ENCODE results near the gene B3GALNT2.
"Not testable (repeated sequence)": the region's sequence is repeated elsewhere in the genome, so short reads cannot be mapped to it uniquely, and the experiment has no call there.

The B3GALNT2 gene

DNA sequence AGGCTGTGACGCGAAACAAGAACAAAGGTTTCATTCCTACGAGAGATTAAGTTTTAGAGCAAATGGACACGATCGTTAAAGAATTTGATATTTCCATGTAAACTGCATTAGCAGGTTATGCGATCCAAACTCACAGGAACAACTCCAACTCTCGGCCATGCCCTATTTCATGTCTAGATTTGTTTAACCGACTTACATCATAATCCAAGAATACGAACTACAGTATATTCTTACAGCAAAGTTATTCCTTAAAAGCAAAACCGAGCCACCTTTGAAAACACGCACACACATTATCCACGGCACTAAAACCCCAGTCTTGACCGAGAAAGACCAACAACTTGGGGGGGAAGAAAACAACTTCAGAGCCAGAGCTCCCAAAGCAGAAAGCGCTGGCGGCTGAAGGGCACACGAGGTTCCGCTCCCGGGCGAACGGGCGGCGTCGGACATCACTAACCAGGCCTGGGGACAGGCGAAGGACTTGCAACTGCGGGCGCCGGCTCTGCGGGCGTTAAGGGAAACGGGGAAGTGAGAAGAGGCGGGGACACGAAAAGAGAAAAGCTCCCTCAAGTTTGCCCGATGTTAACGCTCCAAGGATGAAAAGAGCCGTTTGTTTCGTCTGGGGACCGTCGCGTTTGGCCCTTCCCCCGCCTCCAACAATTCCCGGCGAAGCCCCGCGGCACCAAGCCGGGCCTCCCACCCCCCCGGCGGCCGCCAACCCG, 690 bp downstream of the B3GALNT2 start:
- peak; percentile 55 for DNase-seq

- no peak for DNase-seq
Measured at GRCh38 chr1:235502601-235503402, 1.4 kb downstream of the B3GALNT2 start.

- DNase-seq, result no peak
Measured at GRCh38 chr1:235500971-235501540, 3.2 kb downstream of the B3GALNT2 start.

GRCh38 chr1:235495551-235495950, 8.7 kb downstream of the B3GALNT2 start:
- DNase-seq, result no peak

- DNase-seq, result no peak
Measured at GRCh38 chr1:235495030-235495429, 9.2 kb downstream of the B3GALNT2 start.

DNA sequence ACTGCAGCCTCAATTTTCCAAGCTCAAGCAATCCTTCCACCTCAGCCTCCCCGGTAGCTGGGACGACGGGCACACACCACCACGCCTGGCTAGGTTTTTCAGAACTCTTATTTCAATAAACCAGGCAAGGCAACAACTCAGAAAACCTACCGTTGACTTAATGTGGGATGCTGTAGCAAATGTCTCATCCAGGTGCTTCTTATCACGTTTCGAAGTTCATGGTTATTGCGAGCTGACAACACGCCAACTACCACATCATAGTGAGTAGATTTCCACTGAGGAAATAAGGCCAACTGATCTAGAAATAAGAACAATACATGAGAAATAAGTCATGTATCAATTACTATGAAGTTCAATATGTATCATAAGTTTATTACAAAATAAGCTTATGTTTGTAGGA, 9.7 kb downstream of the B3GALNT2 start:
- no peak for DNase-seq

GRCh38 chr1:235491644-235492043, 12.6 kb downstream of the B3GALNT2 start:
- no peak for DNase-seq

DNA sequence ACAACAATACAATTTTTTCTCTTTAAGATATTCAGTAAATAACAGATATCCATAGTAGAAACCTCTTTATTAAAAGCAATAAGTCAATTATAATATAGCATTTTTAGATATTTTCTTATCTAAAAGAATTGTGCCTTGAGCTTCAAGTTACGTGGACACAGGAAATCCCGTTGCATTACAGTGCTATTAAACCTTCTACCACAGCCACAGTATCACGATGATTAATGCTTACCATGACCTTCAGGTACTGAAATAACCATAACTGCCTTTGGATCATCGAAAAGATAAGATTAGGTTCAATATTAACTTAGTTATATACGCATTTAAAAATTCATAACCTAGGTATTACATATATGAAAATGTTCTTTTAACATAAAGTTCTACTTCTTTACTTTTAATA, 17.9 kb downstream of the B3GALNT2 start:
- no peak for DNase-seq

- DNase-seq, result no peak
Measured at GRCh38 chr1:235485558-235485957, 18.7 kb downstream of the B3GALNT2 start.

- no peak for DNase-seq
Measured at GRCh38 chr1:235483090-235483489, 21.2 kb downstream of the B3GALNT2 start.

DNA sequence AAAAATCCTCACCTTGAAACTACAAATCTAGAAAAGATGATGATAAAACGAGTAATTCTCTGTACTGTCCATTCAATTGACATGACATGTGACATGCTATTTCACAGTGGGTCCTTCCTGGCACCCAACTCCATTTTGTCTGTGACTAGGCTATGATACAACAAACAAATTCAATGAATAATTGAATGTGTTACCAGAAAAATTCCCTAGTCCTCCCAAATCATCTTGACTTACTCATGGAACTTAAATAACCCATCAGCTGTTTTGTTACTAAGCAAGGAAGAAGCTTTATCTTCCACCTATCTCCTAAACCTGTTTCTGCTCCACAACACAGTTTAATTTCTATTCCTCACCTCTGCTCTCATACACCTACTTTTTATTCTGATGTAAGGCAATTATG, 30.4 kb downstream of the B3GALNT2 start:
- no peak for DNase-seq

DNA sequence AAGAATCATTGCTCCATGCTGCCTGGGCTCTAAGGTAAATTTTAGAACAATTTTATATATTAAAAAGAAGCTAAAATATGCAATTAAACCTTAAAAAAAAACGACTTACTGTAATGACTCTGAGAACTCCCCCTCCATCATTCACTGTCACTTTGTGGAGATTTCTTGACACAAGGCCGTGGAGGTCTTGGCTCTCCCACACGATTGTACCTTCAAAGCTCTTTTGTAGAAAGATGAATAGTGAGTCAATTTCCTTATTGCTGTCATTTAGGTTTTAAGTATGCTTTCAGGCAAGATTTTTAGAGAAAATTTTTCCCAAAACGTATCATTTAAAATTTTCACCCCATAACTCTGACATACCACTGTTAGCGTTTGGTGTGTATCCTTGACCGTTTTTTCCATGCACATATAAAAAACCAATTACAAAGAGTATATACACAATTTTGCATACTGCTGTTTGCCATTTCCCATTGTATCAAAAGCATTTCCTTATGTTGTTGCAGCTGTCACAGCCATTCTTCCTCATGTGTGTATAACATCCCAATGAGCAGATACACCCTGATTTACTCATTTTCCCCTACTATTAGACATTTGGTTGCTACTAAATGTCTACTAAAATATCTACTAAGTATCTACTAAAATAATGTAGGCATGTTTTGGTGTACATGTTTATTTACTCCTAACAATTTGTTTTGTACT, 33.4 kb downstream of the B3GALNT2 start:
- DNase-seq, result no peak

- not testable (repeated sequence) for DNase-seq
Measured at GRCh38 chr1:235469897-235470296, 34.4 kb downstream of the B3GALNT2 start.

DNA sequence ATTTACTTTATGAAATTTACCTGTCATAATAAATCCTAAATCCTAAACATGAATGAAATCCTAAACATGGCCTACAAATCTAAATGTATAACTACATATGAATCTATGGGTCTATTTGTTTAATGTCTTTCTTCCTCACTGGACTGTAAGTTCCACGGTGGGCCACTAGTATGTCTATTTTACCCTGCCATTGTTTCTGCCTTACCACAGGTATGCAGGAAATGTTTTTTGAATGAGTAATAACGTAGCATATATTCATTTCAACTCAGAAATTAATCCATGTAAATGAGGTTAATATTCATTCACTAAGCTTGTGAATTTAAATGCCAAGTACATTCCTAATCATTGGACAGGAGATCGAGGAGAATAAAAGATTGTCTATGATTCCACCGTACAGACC, 35.3 kb downstream of the B3GALNT2 start:
- no peak for DNase-seq

DNA sequence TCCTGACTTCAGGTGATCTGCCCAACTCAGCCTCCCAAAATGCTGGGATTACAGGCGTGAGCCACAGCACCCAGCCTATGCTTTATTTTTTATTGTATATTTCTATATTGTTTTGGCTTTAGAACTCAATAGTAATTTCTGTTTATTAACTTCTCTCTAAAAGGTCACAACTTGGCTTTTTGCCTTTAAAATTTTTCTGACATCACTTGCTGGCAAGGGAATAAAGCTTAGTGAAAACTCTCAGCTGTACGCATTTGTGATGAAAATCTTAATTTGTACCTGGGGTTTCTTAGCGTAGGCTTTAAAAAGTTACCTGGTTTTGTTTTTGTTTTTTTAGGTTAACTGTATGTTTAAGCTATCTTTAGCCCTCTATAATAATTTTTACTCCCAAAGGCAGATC, 36.2 kb downstream of the B3GALNT2 start:
- DNase-seq, result no peak

GRCh38 chr1:235465066-235465465, 39.2 kb downstream of the B3GALNT2 start:
- no peak for DNase-seq

- DNase-seq, result not testable (repeated sequence)
Measured at GRCh38 chr1:235462832-235463231, 41.4 kb downstream of the B3GALNT2 start.

GRCh38 chr1:235461954-235462353, 42.3 kb downstream of the B3GALNT2 start:
- DNase-seq, result no peak

GRCh38 chr1:235460770-235461169, 43.5 kb downstream of the B3GALNT2 start:
- DNase-seq, result no peak

DNA sequence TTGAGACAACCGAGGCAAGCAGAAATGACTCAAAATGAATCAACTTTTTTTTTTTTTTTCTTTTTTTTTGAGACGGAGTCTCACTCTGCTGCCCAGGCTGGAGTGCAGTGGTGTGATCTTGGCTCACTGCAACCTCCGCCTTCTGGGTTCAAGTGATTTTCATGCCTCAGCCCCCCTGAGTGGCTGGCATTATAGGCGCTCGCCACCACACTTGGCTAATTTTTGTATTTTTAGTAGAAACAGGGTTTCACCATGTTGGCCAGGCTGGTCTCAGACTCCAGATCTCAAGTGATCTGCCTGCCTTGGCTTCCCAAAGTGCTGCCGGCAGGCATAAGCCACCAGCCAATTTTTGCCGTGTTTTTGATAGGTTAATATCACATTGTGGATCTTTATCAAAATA, 46.4 kb downstream of the B3GALNT2 start:
- DNase-seq, result not testable (repeated sequence)

DNA sequence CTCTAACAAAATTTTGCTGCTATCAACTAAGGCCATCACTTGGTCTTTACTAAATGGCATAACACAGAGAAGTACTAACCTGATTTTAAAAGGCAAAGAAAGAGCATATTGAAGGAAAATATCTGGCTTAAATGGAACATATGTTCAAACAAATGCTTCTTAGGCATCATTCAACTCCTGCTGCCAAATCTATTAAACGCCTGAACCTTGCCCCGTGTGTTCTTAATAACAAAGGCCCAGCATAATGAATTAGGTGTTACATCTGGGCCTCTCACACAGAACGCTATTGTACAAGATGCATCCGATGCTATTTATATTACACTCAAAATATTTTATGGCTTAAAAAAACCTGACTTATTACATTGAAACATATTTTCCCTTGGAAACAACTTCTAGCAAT, 48.4 kb downstream of the B3GALNT2 start:
- no peak for DNase-seq

DNA sequence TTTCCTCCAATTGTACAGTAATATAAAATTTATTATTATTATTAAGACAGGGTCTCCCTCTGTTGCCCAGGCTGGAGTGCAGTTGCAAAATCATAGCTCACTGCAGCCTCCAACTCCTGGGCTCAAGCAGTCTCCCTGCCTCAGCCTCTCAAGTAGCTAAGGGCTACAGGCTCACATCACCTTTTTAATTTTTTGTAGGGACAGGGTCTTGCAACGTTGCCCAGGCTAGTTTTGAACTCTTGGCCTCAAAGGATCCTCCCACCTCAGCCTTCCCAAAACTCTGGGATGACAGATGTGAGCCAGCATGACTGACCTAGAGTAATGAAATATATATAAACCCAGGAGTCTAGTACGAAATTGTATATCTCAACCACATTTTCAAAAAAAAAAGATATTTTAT, 49.2 kb downstream of the B3GALNT2 start:
- DNase-seq, result no peak

- no peak for DNase-seq
Measured at GRCh38 chr1:235454021-235454420, 50.2 kb downstream of the B3GALNT2 start.

All from stimulated activated CD8-positive, alpha-beta memory T cell treated with anti-CD3 and anti-CD28 coated beads, Interleukin-4, amount 100 ng/mL, for 48 hours (primary cell).